SHP77 (cell line): Measurements from ENCODE around the gene DLG1.
"Not testable (repeated sequence)": the region's sequence is repeated elsewhere in the genome, so short reads cannot be mapped to it uniquely, and the experiment has no call there.

Experiments used
- DNase-seq, 2 experiments: peaks; one replicate each; lab custom pipeline; 2025; lab: John Stamatoyannopoulos, UW

DLG1 gene

GRCh38 chr3:197289726-197290125 lies 8.7 kb downstream of the DLG1 start:
- DNase-seq: no peak

- DNase-seq: no peak
These were observed 11.7 kb downstream of the DLG1 start for GRCh38 chr3:197286678-197287077.

- DNase-seq: no peak
These were observed 12.9 kb downstream of the DLG1 start for GRCh38 chr3:197285557-197285956.

- DNase-seq: no peak
These were observed 15.4 kb downstream of the DLG1 start for GRCh38 chr3:197283045-197283444.

GRCh38 chr3:197281849-197282248 lies 16.6 kb downstream of the DLG1 start:
- no peak for DNase-seq

- no peak for DNase-seq
These were observed 18.3 kb downstream of the DLG1 start for GRCh38 chr3:197280156-197280555.

GRCh38 chr3:197278933-197279332 lies 19.5 kb downstream of the DLG1 start:
- no peak for DNase-seq

- DNase-seq: not testable (repeated sequence)
These were observed 21.6 kb downstream of the DLG1 start for GRCh38 chr3:197276808-197277207.

GRCh38 chr3:197270558-197271317 lies 27.7 kb downstream of the DLG1 start:
- DNase-seq: no peak

GRCh38 chr3:197269024-197269423 lies 29.4 kb downstream of the DLG1 start:
- no peak for DNase-seq

- DNase-seq: no peak
These were observed 30.1 kb downstream of the DLG1 start for GRCh38 chr3:197268294-197268693.

- DNase-seq: no peak
These were observed 32.1 kb downstream of the DLG1 start for GRCh38 chr3:197266331-197266730.

GRCh38 chr3:197262709-197263108 lies 35.7 kb downstream of the DLG1 start:
- DNase-seq: no peak

GRCh38 chr3:197261164-197261509 lies 37.3 kb downstream of the DLG1 start:
- no peak for DNase-seq

GRCh38 chr3:197260491-197261163 lies 37.8 kb downstream of the DLG1 start:
- no peak for DNase-seq

- DNase-seq: no peak
These were observed 39.3 kb downstream of the DLG1 start for GRCh38 chr3:197259096-197259495.

- DNase-seq: no peak
These were observed 40.1 kb downstream of the DLG1 start for GRCh38 chr3:197258168-197258755.

GRCh38 chr3:197257711-197258110 lies 40.7 kb downstream of the DLG1 start:
- no peak for DNase-seq

GRCh38 chr3:197256836-197257444 lies 41.5 kb downstream of the DLG1 start:
- no peak for DNase-seq

- DNase-seq: no peak
These were observed 42.3 kb downstream of the DLG1 start for GRCh38 chr3:197256104-197256503.

- no peak for DNase-seq
These were observed 45.0 kb downstream of the DLG1 start for GRCh38 chr3:197253238-197253947.

GRCh38 chr3:197249542-197249941 lies 48.9 kb downstream of the DLG1 start:
- no peak for DNase-seq
